NCI-H524 (cell line): ENCODE data around the gene ADAP1.

ENCODE experiments used
- DNase-seq, 2 experiments: peaks; one replicate each; lab custom pipeline; 2025; lab: John Stamatoyannopoulos, UW

ADAP1 gene

GRCh38 chr7:894164-894867, 60.2 kb downstream of the ADAP1 start:
- no peak for DNase-seq

GRCh38 chr7:893686-894085, 60.8 kb downstream of the ADAP1 start:
- no peak for DNase-seq

- DNase-seq: no peak
Observed at GRCh38 chr7:892648-893593, 61.6 kb downstream of the ADAP1 start.

- no peak for DNase-seq
Observed at GRCh38 chr7:891805-892204, 62.7 kb downstream of the ADAP1 start.

GRCh38 chr7:891291-891690, 63.2 kb downstream of the ADAP1 start:
- DNase-seq: no peak

GRCh38 chr7:890868-891267, 63.6 kb downstream of the ADAP1 start:
- DNase-seq: no peak

- DNase-seq: no peak
Observed at GRCh38 chr7:889391-889790, 65.1 kb downstream of the ADAP1 start.

- DNase-seq: no peak
Observed at GRCh38 chr7:889025-889390, 65.5 kb downstream of the ADAP1 start.

- no peak for DNase-seq
Observed at GRCh38 chr7:888081-889024, 66.1 kb downstream of the ADAP1 start.

- no peak for DNase-seq
Observed at GRCh38 chr7:887488-887820, 67.0 kb downstream of the ADAP1 start.

- DNase-seq: no peak
Observed at GRCh38 chr7:886626-887487, 67.6 kb downstream of the ADAP1 start.

- DNase-seq: no peak
Observed at GRCh38 chr7:885893-886625, 68.4 kb downstream of the ADAP1 start.

GRCh38 chr7:885261-885892, 69.1 kb downstream of the ADAP1 start:
- DNase-seq: no peak

- DNase-seq: no peak
Observed at GRCh38 chr7:884191-885003, 70.1 kb downstream of the ADAP1 start.

GRCh38 chr7:883055-884021, 71.1 kb downstream of the ADAP1 start:
- no peak for DNase-seq

GRCh38 chr7:882336-883035, 72.0 kb downstream of the ADAP1 start:
- no peak for DNase-seq

GRCh38 chr7:881441-882234, 72.8 kb downstream of the ADAP1 start:
- DNase-seq: no peak
